Measurements from ENCODE around the gene DENND1B. TPM values are rescaled to one million over a fixed set of nuclear protein-coding genes. Genes with fewer than 3 reads are reported as not detected.

Gene DENND1B
- polyA plus RNA-seq, 3 donors from 2014 or later = 15.6 to 19.2 (median 18.5) TPM

DNA sequence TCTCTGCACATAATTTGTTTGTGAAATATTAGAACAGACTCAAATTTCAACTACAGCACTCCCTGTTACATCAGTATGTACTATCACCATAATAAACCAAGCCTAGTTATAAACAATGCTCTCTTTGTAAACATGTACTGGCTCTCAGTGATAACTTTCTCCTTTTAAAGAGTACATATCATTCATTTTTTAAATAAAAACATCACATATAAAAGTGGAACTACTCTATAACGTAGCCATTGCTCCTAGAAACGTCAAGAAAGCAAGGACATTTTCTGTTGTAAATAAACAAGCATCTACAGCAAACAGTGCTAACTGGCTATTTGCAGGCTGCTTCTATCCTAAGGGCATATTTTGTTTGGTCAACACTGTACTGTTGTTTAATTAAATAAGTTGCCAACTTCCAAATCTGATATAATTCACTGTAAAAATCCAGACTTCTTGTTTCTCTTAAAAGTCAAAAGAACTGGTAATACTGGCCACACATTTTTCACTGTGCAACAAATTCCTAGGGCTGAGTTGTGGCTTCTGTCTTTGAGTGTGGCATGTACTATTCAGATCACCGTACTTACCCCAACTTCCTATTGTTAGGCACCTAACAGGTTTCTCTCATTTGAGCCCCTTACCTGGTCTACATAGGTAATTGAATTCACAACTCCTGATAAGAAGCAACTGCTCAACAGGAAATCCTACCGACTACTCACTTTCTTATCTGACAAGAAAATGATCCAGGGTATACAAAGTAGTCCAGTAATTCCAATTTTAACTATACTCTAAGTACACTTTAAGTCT lies 111.9 kb downstream of the DENND1B start:
- Mint-ChIP-seq H3K9me3 (no peaks in the 10 kb centered on the region), H3K4me3 (no peak overlapping the region), H3K27ac (peak overlapping the region in 3 of 6 donors; percentile 5 to 69 (median 7)), H3K36me3 (no peaks in the 10 kb centered on the region), H3K27me3 (ENCODE audit: low read depth in 3 of 3) (no peaks in the 10 kb centered on the region), H3K4me1 (peaks cover 7 to 10% of the 10 kb centered on the region in 2 donors)
- DNase-seq = no peak

DNA sequence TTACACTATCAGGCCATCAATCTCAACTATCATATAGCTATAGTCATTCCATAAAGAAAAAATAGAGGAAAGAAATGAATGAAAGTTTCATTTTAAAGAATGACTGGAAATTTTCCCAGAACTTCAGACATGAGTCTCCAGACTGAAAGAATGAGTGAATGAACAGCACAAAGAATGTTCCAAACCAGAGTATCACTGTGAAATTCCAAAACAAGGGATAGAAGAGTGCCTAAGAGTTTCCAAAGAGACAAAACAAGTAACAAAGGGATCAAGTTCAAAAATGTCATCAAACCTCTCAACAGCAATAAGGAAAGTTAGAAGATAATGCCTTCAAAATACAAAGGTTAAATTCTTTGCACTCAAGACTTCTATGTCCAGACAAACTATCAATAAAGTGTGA lies 114.9 kb downstream of the DENND1B start:
- peaks cover 9 to 14% of the 10 kb centered on the region in 2 donors for H3K4me1 Mint-ChIP-seq
- H3K27me3 Mint-ChIP-seq (ENCODE audit: low read depth in 3 of 3) = no peaks in the 10 kb centered on the region
- DNase-seq = no peak
- H3K27ac Mint-ChIP-seq = peak overlapping the region in 2 of 6 donors; percentile 5 to 29
- H3K9me3 Mint-ChIP-seq = no peaks in the 10 kb centered on the region
- no peak overlapping the region for H3K4me3 Mint-ChIP-seq
- H3K36me3 Mint-ChIP-seq = peaks cover 6 to 11% (median 11%) of the 10 kb centered on the region in 3 donors

- peak overlapping the region in 5 of 6 donors; percentile 16 to 43 (median 27) for H3K27ac Mint-ChIP-seq
- no peaks in the 10 kb centered on the region for H3K27me3 Mint-ChIP-seq (ENCODE audit: low read depth in 3 of 3)
- peaks cover 6 to 11% (median 11%) of the 10 kb centered on the region in 3 donors for H3K36me3 Mint-ChIP-seq
- peaks cover 9 to 14% of the 10 kb centered on the region in 2 donors for H3K4me1 Mint-ChIP-seq
- H3K9me3 Mint-ChIP-seq = no peaks in the 10 kb centered on the region
- H3K4me3 Mint-ChIP-seq = peak overlapping the region; percentile 29 to 67 (median 53)
- DNase-seq = peak in 1 of 3 donors; percentile 10
These were observed 116.1 kb downstream of the DENND1B start for GRCh38 chr1:197659171-197659570.

DNA sequence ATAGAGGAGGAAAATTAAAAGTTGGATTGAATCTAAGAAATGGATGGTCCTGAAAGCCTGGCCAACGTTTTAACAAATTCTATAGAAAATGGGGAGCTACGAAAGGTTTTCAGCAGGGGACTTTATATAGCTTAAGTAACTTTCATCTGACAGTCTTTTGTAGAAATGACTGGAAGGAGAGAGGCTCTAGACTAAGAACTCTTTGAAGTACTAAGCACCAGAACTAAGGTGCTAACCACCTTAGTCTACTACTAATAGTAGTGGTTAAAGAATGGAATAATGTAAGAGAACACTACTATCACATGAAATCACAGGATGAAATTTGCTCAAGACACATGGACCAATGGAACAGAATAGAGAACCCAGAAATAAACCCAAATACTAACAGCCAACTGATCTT lies 126.1 kb downstream of the DENND1B start:
- Mint-ChIP-seq H3K4me1 (peaks cover 8 to 14% of the 10 kb centered on the region in 2 donors), H3K36me3 (peaks cover 8 to 22% (median 13%) of the 10 kb centered on the region in 3 donors), H3K27me3 (ENCODE audit: low read depth in 3 of 3) (no peaks in the 10 kb centered on the region), H3K27ac (peak overlapping the region in 1 of 6 donors; percentile 51), H3K9me3 (no peaks in the 10 kb centered on the region), H3K4me3 (no peak overlapping the region)
- no peak for DNase-seq

- no peaks in the 10 kb centered on the region for H3K9me3 Mint-ChIP-seq
- no peaks in the 10 kb centered on the region for H3K27me3 Mint-ChIP-seq (ENCODE audit: low read depth in 3 of 3)
- H3K36me3 Mint-ChIP-seq = peaks cover 13 to 14% (median 13%) of the 10 kb centered on the region in 3 donors
- H3K4me3 Mint-ChIP-seq = no peak overlapping the region
- peak overlapping the region in 1 of 6 donors; percentile 30 for H3K27ac Mint-ChIP-seq
- no peak for DNase-seq
- H3K4me1 Mint-ChIP-seq = peaks cover 0 to 2% of the 10 kb centered on the region in 2 donors
These were observed 137.0 kb downstream of the DENND1B start for GRCh38 chr1:197638316-197638715.

- H3K4me3 Mint-ChIP-seq = no peak overlapping the region
- H3K9me3 Mint-ChIP-seq = no peaks in the 10 kb centered on the region
- no peaks in the 10 kb centered on the region for H3K27me3 Mint-ChIP-seq (ENCODE audit: low read depth in 3 of 3)
- H3K27ac Mint-ChIP-seq = no peak overlapping the region
- H3K36me3 Mint-ChIP-seq = peaks cover 12 to 14% (median 13%) of the 10 kb centered on the region in 3 donors
- DNase-seq = no peak
- peaks cover 2 to 4% of the 10 kb centered on the region in 2 donors for H3K4me1 Mint-ChIP-seq
These were observed 137.9 kb downstream of the DENND1B start for GRCh38 chr1:197637406-197637805.

- H3K9me3 Mint-ChIP-seq = peaks cover 0 to 2% (median 0%) of the 10 kb centered on the region in 6 donors
- H3K27ac Mint-ChIP-seq = no peak overlapping the region
- H3K4me3 Mint-ChIP-seq = no peak overlapping the region
- peaks cover 2 to 12% of the 10 kb centered on the region in 2 donors for H3K4me1 Mint-ChIP-seq
- H3K27me3 Mint-ChIP-seq (ENCODE audit: low read depth in 3 of 3) = peaks cover 0 to 1% (median 0%) of the 10 kb centered on the region in 3 donors
- DNase-seq = no peak
- H3K36me3 Mint-ChIP-seq = peaks cover 4 to 12% (median 8%) of the 10 kb centered on the region in 3 donors
These were observed 141.7 kb downstream of the DENND1B start for GRCh38 chr1:197633447-197634078.

DNA sequence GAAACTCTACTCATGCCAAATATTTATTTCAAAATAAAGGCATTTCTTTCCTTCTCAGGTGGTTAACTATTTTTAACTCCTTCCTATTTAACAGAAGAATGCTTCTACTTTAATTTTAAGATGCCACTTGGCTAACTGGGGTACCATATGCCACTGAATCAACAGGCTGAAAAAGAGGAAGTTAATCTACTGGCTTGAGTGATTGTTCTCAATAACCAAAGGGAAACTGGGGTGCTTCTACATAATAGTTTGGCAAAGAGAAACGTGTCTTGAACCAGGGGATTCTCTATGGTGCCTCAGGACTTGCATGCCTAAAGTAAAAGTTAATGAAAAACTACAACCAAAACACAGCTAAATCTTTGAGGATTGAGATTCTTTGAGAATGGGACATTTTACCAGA lies 142.6 kb downstream of the DENND1B start:
- DNase-seq = no peak
- Mint-ChIP-seq H3K4me1 (peaks cover 2 to 12% of the 10 kb centered on the region in 2 donors), H3K9me3 (peaks cover 0 to 2% (median 0%) of the 10 kb centered on the region in 6 donors), H3K27me3 (ENCODE audit: low read depth in 3 of 3) (peaks cover 0 to 3% (median 0%) of the 10 kb centered on the region in 3 donors), H3K4me3 (no peak overlapping the region), H3K36me3 (peaks cover 4 to 18% (median 8%) of the 10 kb centered on the region in 3 donors), H3K27ac (no peak overlapping the region)

DNA sequence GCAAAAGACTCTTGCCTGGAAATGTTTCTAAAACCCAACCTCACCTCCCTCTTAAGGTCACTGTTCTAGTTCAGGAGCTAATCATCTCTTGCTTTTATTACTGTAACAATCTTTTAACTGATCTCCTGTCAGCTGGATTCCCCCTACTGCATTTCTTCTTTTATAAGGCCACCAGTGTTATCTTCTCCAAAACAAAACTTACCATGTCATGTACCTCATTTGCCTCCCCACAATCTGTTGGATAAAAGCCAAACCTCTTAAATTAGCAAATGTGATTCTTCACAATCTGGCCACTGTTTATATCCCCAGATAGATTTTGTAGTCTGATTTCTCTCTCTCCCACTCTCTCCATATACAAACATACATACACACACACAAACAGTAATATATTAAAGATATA lies 143.3 kb downstream of the DENND1B start:
- Mint-ChIP-seq H3K27ac (peak overlapping the region in 1 of 6 donors; percentile 0), H3K4me1 (peaks cover 2 to 12% of the 10 kb centered on the region in 2 donors), H3K4me3 (no peak overlapping the region), H3K27me3 (ENCODE audit: low read depth in 3 of 3) (peaks cover 0 to 3% (median 0%) of the 10 kb centered on the region in 3 donors), H3K36me3 (peaks cover 4 to 19% (median 8%) of the 10 kb centered on the region in 3 donors), H3K9me3 (peaks cover 0 to 2% (median 0%) of the 10 kb centered on the region in 6 donors)
- no peak for DNase-seq

DNA sequence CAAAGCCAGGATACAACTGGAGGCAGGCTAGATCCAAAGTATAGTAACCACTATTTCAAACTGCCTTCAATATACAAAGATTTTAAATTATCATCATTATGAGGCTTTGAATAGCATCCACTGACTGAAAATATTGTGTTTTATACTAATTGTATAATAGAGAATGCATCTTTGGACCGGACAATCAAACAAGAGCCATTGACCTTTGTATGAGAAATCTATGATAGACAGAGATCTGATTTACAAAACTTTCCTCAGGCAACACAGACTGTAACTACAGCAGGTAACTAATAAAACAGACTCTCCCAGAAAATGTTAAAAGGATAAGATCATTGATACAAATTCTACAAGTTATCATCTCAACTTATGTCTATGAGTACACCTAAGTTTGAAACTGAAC lies 152.9 kb downstream of the DENND1B start:
- peaks cover 7 to 18% (median 9%) of the 10 kb centered on the region in 3 donors for H3K36me3 Mint-ChIP-seq
- no peak overlapping the region for H3K27ac Mint-ChIP-seq
- H3K9me3 Mint-ChIP-seq = no peaks in the 10 kb centered on the region
- no peak for DNase-seq
- H3K4me1 Mint-ChIP-seq = peaks cover 0 to 3% of the 10 kb centered on the region in 2 donors
- peaks cover 0 to 2% (median 0%) of the 10 kb centered on the region in 3 donors for H3K27me3 Mint-ChIP-seq (ENCODE audit: low read depth in 3 of 3)
- H3K4me3 Mint-ChIP-seq = no peak overlapping the region

DNA sequence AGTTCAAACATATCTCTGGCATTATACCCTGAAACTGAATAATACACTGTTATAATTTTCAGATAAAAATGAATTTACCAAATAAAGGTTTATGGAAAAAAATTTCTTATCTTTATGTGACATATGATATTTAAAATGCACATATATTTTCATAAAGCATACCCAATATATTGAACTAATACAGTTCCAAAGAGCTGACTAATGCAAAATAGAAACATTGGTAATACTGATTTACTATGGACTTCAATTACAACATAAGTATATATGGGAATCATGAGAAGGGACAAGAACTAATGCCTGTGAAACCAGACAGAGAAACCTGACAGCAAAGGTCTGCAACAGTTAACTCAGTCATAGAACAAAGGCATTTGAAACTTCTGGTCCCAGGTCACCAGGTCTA lies 153.5 kb downstream of the DENND1B start:
- no peak overlapping the region for H3K4me3 Mint-ChIP-seq
- H3K27me3 Mint-ChIP-seq (ENCODE audit: low read depth in 3 of 3) = peaks cover 0 to 1% (median 0%) of the 10 kb centered on the region in 3 donors
- no peak for DNase-seq
- H3K4me1 Mint-ChIP-seq = peaks cover 0 to 3% of the 10 kb centered on the region in 2 donors
- peaks cover 7 to 19% (median 9%) of the 10 kb centered on the region in 3 donors for H3K36me3 Mint-ChIP-seq
- H3K27ac Mint-ChIP-seq = no peak overlapping the region
- no peaks in the 10 kb centered on the region for H3K9me3 Mint-ChIP-seq

DNA sequence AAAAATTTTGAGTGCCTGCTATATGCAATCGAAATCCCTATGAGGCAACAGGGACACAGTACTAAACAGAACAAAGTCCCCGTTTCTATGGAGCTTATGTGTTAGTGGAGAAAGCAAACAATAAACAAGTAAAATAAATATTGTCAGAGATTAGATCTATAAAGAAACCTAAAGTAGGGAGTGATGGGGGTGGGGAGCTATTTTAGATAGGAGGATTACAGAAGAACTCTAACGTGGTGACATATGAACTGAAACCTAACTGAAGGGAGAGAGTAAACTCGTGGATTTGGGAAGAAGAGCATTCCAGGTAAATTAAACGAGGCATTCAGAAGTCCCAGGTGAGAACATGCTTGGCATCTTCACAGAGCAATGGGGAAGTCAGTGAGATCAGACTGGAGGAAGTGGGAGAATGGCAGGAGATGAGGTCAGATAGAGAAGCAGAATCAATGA lies 154.5 kb downstream of the DENND1B start:
- Mint-ChIP-seq H3K4me1 (no peaks in the 10 kb centered on the region), H3K9me3 (no peaks in the 10 kb centered on the region), H3K27ac (no peak overlapping the region), H3K27me3 (ENCODE audit: low read depth in 3 of 3) (no peaks in the 10 kb centered on the region), H3K4me3 (no peak overlapping the region), H3K36me3 (peaks cover 0 to 15% (median 7%) of the 10 kb centered on the region in 3 donors)
- DNase-seq = no peak

GRCh38 chr1:197619008-197619640 lies 156.2 kb downstream of the DENND1B start:
- Mint-ChIP-seq H3K4me3 (no peak overlapping the region), H3K27ac (no peak overlapping the region), H3K4me1 (no peaks in the 10 kb centered on the region), H3K27me3 (ENCODE audit: low read depth in 3 of 3) (no peaks in the 10 kb centered on the region), H3K36me3 (peaks cover 0 to 11% (median 3%) of the 10 kb centered on the region in 3 donors), H3K9me3 (no peaks in the 10 kb centered on the region)
- peak in 1 of 3 donors; percentile 6 for DNase-seq
